HG03439 (cell line): ENCODE results near the gene PGGHG.
"Not testable (repeated sequence)": the region's sequence is repeated elsewhere in the genome, so short reads cannot be mapped to it uniquely, and the experiment has no call there.

Experiments used
- ATAC-seq: cut with Tn5 transposase; IDR thresholded peaks from one replicate; pipeline ENCODE4 v1.9.1; 2021; ENCODE audit warnings: mild to moderate bottlenecking, moderate library complexity; ENCODE audit not compliant: unreplicated experiment

PGGHG gene

GRCh38 chr11:284105-285020, 4.6 kb upstream of the PGGHG start:
- no peak for ATAC-seq

- no peak for ATAC-seq
These were observed 3.7 kb upstream of the PGGHG start for GRCh38 chr11:285021-285893.

- ATAC-seq: no peak
These were observed 3.1 kb upstream of the PGGHG start for GRCh38 chr11:285894-286220.

- not testable (repeated sequence) for ATAC-seq
These were observed 1.7 kb upstream of the PGGHG start for GRCh38 chr11:286977-287820.

- ATAC-seq: no peak
These were observed 977 bp upstream of the PGGHG start for GRCh38 chr11:287821-288477.

GRCh38 chr11:289398-289711, 429 bp downstream of the PGGHG start:
- no peak for ATAC-seq

- ATAC-seq: no peak
These were observed 1.0 kb downstream of the PGGHG start for GRCh38 chr11:289712-290620.

- no peak for ATAC-seq
These were observed 1.8 kb downstream of the PGGHG start for GRCh38 chr11:290621-291231.

GRCh38 chr11:291281-292210, 2.6 kb downstream of the PGGHG start:
- ATAC-seq: no peak

GRCh38 chr11:292211-293121, 3.5 kb downstream of the PGGHG start:
- no peak for ATAC-seq

GRCh38 chr11:293271-293851, 4.4 kb downstream of the PGGHG start:
- no peak for ATAC-seq

GRCh38 chr11:293852-294661, 5.1 kb downstream of the PGGHG start:
- ATAC-seq: no peak

GRCh38 chr11:294780-295179, 5.9 kb downstream of the PGGHG start:
- ATAC-seq: no peak

GRCh38 chr11:295351-296170, 6.6 kb downstream of the PGGHG start:
- no peak for ATAC-seq
